ENCODE results near the gene PRDM11. TPM values are rescaled to one million over a fixed set of nuclear protein-coding genes. Genes with fewer than 3 reads are reported as not detected.
"Not testable (repeated sequence)": the region's sequence is repeated elsewhere in the genome, so short reads cannot be mapped to it uniquely, and the experiment has no call there.

Gene PRDM11
- total and polyA plus RNA-seq, 10 of the 15 experiments (the other 5 are each of a cell fraction or from before 2014, with no cell fraction given), result 0.03 to 2.4 (median 0.53) TPM

- H4K20me1 ChIP-seq (ENCODE audit: control insufficient read depth, insufficient read depth), result no peaks in the 10 kb centered on the region
- H3K79me2 ChIP-seq (ENCODE audit: control insufficient read depth, insufficient read depth, low read length), result no peaks in the 10 kb centered on the region
- POLR2A ChIA-PET, result no interaction called here
- CTCF ChIA-PET, result interaction anchor here (1.9 kb wide), 1 partner anchor 15 kb away, joined by 5 read pairs; no protein-coding TSS in a partner anchor
- DNase-seq (ENCODE audit: low read depth, low spot score) (no peak), FAIRE-seq (no peak), ATAC-seq (no peak)
- no peaks in the 10 kb centered on the region for H3K9me3 ChIP-seq (replicated peaks; ENCODE audit: control insufficient read depth, insufficient read depth, low read length)
- H2AFZ ChIP-seq (ENCODE audit: control insufficient read depth, low read depth, low read length), result no peak overlapping the region
- RAD21 ChIA-PET (ENCODE audit: unreplicated experiment), result no interaction called here
- no peak overlapping the region for H3K4me3 ChIP-seq
- no peak overlapping the region for H3K4me2 ChIP-seq (ENCODE audit: control insufficient read depth, insufficient read depth)
- no peaks in the 10 kb centered on the region for H3K36me3 ChIP-seq (ENCODE audit: control insufficient read depth in 2 of 2, insufficient read depth in 2 of 2, low read length in 1 of 2)
- intact Hi-C loops (cut with micrococcal nuclease; ENCODE audit: unreplicated experiment) (no loop called here), in situ Hi-C loops (cut with MboI) (no loop called here)
- H3K4me1 ChIP-seq (ENCODE audit: control insufficient read depth, insufficient read depth, low read length), result no peaks in the 10 kb centered on the region
- SMC1A ChIA-PET (ENCODE audit: uncharacterized antibody, unreplicated experiment), result no interaction called here
- BruUV-seq (replicated peaks), result no TSS peak
- no peak for TF ChIP-seq POLR2A (IDR thresholded peaks at IDR 0.05; ENCODE audit: low read depth, low read length)
- TF ChIP-seq FOXM1 (IDR thresholded peaks at IDR 0.05; ENCODE audit: low read depth, low read length), result no peak
- TF ChIP-seq NR2C1 (IDR thresholded peaks at IDR 0.05), result no peak
- no peak for TF ChIP-seq KLF5 (IDR thresholded peaks at IDR 0.05; ENCODE audit: partially characterized antibody)
- TF ChIP-seq ZBTB11 (CRISPR knock-in tag; IDR thresholded peaks at IDR 0.05), result no peak
- no peak for TF ChIP-seq NBN (IDR thresholded peaks at IDR 0.05)
- no peak for TF ChIP-seq POLR2AphosphoS2 (IDR thresholded peaks at IDR 0.05; ENCODE audit: low read depth, low read length)
- TF ChIP-seq ZNF207 (IDR thresholded peaks at IDR 0.05; ENCODE audit: borderline replicate concordance), result no peak
- no peak for TF ChIP-seq YY1 (IDR thresholded peaks at IDR 0.05; ENCODE audit: low read depth, low read length)
- 44% methylated on average over 2 of the region's 2 CpGs for WGBS (ENCODE audit: insufficient coverage, insufficient replicate concordance, low lambda C conversion rate, missing lambda C conversion rate)
- H3K27ac ChIP-seq (ENCODE audit: control insufficient read depth, insufficient read depth), result no peak overlapping the region
- H3K27me3 ChIP-seq (replicated peaks in 1 of 2; ENCODE audit: control insufficient read depth in 2 of 2, insufficient read depth in 2 of 2, low read length in 1 of 2), result no peaks in the 10 kb centered on the region; a peak in 2 of 4 replicates
- no peak overlapping the region for H3K9ac ChIP-seq (ENCODE audit: control insufficient read depth, insufficient read depth, low read length)
These were observed 102.1 kb downstream of the PRDM11 start for GRCh38 chr11:45248501-45249011.

- CTCF ChIA-PET, result interaction anchor here (1.4 to 1.9 kb wide), 2 partner anchors 16 to 523 kb away, joined by 3 to 5 read pairs; no protein-coding TSS in a partner anchor
- intact Hi-C loops (cut with micrococcal nuclease; ENCODE audit: unreplicated experiment); ATAC-seq: not testable (repeated sequence)
These were observed 102.9 kb downstream of the PRDM11 start for GRCh38 chr11:45249372-45249771.

More at GRCh38 chr11:45249372-45249771, 102.9 kb downstream of the PRDM11 start:
- H3K4me1 ChIP-seq (ENCODE audit: control insufficient read depth, insufficient read depth, low read length); H2AFZ ChIP-seq (ENCODE audit: control insufficient read depth, low read depth, low read length); H3K27me3 ChIP-seq (replicated peaks in 1 of 2; ENCODE audit: control insufficient read depth in 2 of 2, insufficient read depth in 2 of 2, low read length in 1 of 2); H3K9ac ChIP-seq (ENCODE audit: control insufficient read depth, insufficient read depth, low read length); POLR2A ChIA-PET; FAIRE-seq; H3K79me2 ChIP-seq (ENCODE audit: control insufficient read depth, insufficient read depth, low read length); DNase-seq (ENCODE audit: low read depth, low spot score); BruUV-seq (replicated peaks); H3K4me3 ChIP-seq; H3K36me3 ChIP-seq (ENCODE audit: control insufficient read depth in 2 of 2, insufficient read depth in 2 of 2, low read length in 1 of 2); H3K27ac ChIP-seq (ENCODE audit: control insufficient read depth, insufficient read depth); RAD21 ChIA-PET (ENCODE audit: unreplicated experiment); H3K4me2 ChIP-seq (ENCODE audit: control insufficient read depth, insufficient read depth); H4K20me1 ChIP-seq (ENCODE audit: control insufficient read depth, insufficient read depth); H3K9me3 ChIP-seq (replicated peaks; ENCODE audit: control insufficient read depth, insufficient read depth, low read length); in situ Hi-C loops (cut with MboI): not testable (repeated sequence)
- SMC1A ChIA-PET (ENCODE audit: uncharacterized antibody, unreplicated experiment), result interaction anchor here (1.1 kb wide), 1 partner anchor 82 kb away, joined by 3 read pairs; no protein-coding TSS in a partner anchor
- 43% methylated on average over 1 of the region's 1 CpG for WGBS (ENCODE audit: insufficient coverage, insufficient replicate concordance, low lambda C conversion rate, missing lambda C conversion rate)
